Brain microvascular endothelial cell (primary cell): Measurements from ENCODE around the gene ZNF22.

Experiments
- DNase-seq: peaks from one replicate; pipeline ENCODE4 v3.0.0-alpha.2; 2020
- H3K27ac ChIP-seq: fragments of 250-450 bp; sonication (Bioruptor Pico); 2 replicates; pipeline ENCODE4 v1.5.1; 2020; ENCODE audit warnings: mild to moderate bottlenecking, moderate library complexity
- H3K27me3 ChIP-seq: fragments of 250-450 bp; sonication (Bioruptor Pico); replicated peaks from 2 replicates; pipeline ENCODE4 v1.5.1; 2020; ENCODE audit warnings: mild to moderate bottlenecking
- H3K36me3 ChIP-seq: fragments of 250-450 bp; sonication (Bioruptor Pico); replicated peaks from 2 replicates; pipeline ENCODE4 v1.5.1; 2020; ENCODE audit warnings: mild to moderate bottlenecking
- H3K4me3 ChIP-seq: 2 replicates; pipeline ENCODE4 v1.5.1; 2011; ENCODE audit warnings: low read depth, mild to moderate bottlenecking, control low read depth, low read length, moderate library complexity
- in situ Hi-C: cut with HindIII; loops from 2 replicates; pipeline ENCODE4 v1.10.0; 2017; ENCODE audit warnings: low sequenced_read_pairs, low pct_ligation_motif_present
- TF ChIP-seq, protein P1 (sequence below): IDR thresholded peaks from 2 replicates; pipeline ENCODE4 v1.5.1; 2011; ENCODE audit warnings: low read depth, mild to moderate bottlenecking, moderate library complexity, low read length, control low read depth, inconsistent platforms; ENCODE audit errors: missing control alignments

Gene ZNF22

DNA sequence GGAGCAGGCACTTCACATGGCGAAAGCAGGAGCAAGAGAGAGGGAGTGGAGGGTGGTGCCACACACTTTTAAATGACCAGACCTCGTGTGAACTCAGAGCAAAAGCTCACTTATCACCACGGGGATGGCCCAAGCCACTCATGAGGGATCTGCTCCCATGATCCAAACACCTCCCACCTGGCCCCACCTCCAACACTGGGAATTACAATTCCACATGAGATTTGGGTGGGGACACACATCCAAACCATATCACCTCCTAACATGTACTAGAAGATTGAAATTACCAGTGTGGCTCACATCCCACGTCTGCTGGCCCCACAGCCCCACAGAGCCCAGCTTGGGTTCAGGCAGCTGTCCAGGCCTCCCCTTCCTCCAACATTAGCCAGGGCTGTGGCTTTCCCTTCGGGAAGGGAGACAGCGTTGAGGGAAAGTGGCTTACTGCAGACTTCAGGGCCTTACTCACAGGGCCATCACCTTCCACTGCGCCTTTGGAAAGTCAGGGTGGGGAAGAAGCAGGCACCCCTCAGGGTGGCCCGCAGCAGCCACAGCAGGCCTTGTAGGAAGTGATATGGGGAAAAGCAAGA is 29.8 kb upstream of the ZNF22 start:
- Histone ChIP-seq H3K27me3 (no peaks in the 10 kb centered on the region), H3K4me3 (no peak overlapping the region), H3K36me3 (no peaks in the 10 kb centered on the region), H3K27ac (no peak overlapping the region)
- DNase-seq = no peak
- in situ Hi-C loops = no loop called here
- TF ChIP-seq, protein P1, sequence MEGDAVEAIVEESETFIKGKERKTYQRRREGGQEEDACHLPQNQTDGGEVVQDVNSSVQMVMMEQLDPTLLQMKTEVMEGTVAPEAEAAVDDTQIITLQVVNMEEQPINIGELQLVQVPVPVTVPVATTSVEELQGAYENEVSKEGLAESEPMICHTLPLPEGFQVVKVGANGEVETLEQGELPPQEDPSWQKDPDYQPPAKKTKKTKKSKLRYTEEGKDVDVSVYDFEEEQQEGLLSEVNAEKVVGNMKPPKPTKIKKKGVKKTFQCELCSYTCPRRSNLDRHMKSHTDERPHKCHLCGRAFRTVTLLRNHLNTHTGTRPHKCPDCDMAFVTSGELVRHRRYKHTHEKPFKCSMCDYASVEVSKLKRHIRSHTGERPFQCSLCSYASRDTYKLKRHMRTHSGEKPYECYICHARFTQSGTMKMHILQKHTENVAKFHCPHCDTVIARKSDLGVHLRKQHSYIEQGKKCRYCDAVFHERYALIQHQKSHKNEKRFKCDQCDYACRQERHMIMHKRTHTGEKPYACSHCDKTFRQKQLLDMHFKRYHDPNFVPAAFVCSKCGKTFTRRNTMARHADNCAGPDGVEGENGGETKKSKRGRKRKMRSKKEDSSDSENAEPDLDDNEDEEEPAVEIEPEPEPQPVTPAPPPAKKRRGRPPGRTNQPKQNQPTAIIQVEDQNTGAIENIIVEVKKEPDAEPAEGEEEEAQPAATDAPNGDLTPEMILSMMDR = no peak

DNA sequence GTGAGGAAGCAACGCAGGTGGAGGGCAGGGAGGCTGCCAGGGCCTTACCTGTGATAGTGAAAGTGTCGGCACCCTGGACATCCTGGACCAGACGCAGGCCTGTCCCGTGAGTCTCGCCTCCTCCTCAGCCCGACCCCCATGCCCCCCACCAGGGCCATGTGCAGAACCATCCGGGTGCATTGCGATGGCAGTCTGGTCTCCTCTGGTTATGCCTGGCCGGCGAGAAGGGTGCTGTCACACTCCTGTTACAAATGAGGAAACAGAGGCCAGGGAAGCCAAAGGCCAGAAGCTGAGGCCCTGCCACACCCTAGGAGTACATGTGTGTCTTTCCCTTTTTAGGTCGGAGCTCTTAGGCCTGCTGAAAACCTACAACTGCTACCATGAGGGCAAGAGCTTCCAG is 29.3 kb upstream of the ZNF22 start:
- Histone ChIP-seq H3K27ac (no peak overlapping the region), H3K36me3 (no peaks in the 10 kb centered on the region), H3K4me3 (no peak overlapping the region), H3K27me3 (no peaks in the 10 kb centered on the region)
- no peak for DNase-seq
- in situ Hi-C loops = no loop called here
- TF ChIP-seq, protein P1 = no peak

DNA sequence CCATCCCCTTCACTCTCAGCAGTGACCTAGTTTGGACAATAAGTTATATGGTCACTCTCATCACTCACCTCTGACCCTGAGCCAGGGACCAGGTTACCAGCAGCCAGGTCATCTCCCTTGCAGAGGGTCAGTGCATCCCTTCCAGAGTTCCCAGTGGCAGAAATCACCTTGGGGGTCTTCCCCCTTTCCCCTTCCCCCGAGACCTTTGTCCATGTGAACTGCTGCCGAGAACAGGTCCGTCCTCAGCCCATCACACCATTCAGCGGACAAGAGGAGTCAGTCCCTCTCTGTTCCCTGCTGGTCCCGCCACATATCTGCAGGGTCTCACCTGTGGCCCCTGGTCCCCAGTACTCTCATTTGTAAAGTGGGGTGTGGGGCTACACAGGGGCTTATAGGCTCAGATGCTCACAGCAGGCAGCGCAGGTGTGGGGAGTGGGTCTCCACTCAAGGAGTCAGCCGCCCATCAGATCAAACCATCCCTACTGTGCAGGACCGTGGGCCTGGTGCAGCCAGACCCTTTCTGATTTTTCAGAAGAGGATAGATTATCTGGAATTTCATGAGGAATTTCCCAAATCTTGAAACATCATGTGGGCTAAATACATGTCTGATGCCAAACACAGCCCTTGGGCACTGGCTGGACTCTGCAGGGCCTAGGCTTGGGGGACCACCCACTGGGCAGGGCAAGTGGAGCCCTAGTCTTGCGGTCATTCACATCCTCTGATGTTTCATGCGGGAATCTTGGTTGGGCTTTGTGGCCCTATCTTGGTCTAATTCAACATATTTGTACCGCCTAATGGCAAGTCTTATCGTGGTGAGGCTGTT is 28.6 kb upstream of the ZNF22 start:
- TF ChIP-seq, protein P1 = no peak
- Histone ChIP-seq H3K27me3 (no peaks in the 10 kb centered on the region), H3K36me3 (no peaks in the 10 kb centered on the region), H3K4me3 (no peak overlapping the region), H3K27ac (no peak overlapping the region)
- in situ Hi-C loops = no loop called here
- no peak for DNase-seq

DNA sequence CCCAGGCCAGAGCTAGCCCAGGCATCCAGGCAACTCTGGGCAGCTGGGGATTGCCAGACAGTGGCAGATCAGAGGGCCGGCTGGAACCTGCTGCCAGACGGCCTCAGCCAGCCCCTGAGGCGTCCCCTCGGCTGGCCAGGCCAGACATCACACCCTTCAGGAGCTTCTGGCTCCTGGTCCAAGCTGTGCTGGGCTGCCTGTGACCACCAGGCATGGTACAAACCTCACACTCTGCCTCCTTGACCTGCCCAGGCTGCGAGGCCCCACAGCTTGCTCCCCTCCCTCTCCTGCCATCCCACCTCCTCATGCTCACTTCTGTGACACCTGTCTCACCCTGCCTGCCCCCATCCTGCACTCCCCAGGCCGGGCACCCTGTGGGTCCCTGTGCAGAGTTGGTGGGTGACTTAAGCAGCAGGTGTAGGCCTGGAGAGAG is 27.8 kb upstream of the ZNF22 start:
- TF ChIP-seq, protein P1 = no peak
- Histone ChIP-seq H3K4me3 (no peak overlapping the region), H3K27me3 (no peaks in the 10 kb centered on the region), H3K36me3 (no peaks in the 10 kb centered on the region), H3K27ac (no peak overlapping the region)
- in situ Hi-C loops = no loop called here
- no peak for DNase-seq

DNA sequence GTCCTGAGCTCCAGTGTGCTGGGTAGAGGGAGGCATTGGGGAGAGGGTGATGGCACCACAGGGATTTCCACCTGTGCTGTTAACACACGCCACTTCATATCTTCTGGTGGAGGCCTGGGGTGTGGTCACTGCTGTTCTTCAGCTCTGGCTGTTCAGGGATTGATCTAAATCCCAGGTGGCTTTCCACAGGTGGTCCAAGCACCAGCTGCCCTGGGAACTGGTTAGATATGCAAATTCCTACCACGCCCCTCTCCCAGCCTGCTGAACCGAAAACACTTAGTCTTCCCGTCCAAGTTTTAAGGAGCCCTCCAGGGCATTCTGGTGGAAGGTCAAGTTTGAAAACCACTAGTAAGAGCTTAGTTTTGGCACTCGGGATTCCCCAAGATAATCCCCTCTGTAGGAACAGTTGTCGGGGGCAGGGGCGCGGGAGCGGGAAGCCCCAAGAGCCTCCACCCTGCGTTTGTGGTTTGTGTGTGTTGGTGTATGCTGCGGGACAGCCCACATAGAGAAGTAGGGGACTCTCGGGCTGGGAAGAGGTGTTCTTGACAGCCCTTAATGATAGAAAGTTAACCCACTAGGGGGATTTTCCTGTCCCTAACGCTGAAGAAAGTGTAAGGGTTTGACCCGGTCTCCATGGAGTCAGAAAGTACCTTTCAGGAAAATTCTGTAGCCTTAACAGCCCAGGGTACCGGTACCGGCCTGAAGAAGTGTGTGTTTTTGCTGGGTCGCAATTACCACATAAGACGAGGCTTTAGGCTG is 27.2 kb upstream of the ZNF22 start:
- H3K4me3 ChIP-seq = no peak overlapping the region
- TF ChIP-seq, protein P1 = no peak
- in situ Hi-C loops = no loop called here
- H3K36me3 ChIP-seq = no peaks in the 10 kb centered on the region
- DNase-seq = no peak
- no peaks in the 10 kb centered on the region for H3K27me3 ChIP-seq
- no peak overlapping the region for H3K27ac ChIP-seq
